Caco-2 (cell line): ENCODE data around the gene ZC3H4. TPM values are rescaled to one million over a fixed set of nuclear protein-coding genes. Genes with fewer than 3 reads are reported as not detected.

Source experiments
- BruUV-seq: library from RNA; stranded (reverse); fragments of 400-500 nt; replicated peaks from 2 replicates; lab custom pipeline; 2021; lab: Mats Ljungman, UMichigan
- CTCF ChIA-PET: fragments of 300-600 bp; sonication (Branson Sonifier 250); formaldehyde crosslinking; loops from one replicate; lab custom pipeline; 2022; ENCODE audit warnings: antibody characterized with exemption; lab: Charles Lee
- POLR2A ChIA-PET: fragments of 300-600 bp; sonication (Branson Sonifier 250); formaldehyde crosslinking; loops from one replicate; lab custom pipeline; 2022; ENCODE audit warnings: antibody characterized with exemption; lab: Charles Lee
- DNase-seq, 2 experiments: peaks; one replicate each; pipeline versions ENCODE4 v3.0.0 to v3.0.0-alpha.2; 2020 to 2022
- H3K27me3 ChIP-seq: replicated peaks from 2 replicates; pipeline ENCODE4 v1.6.0; 2011; ENCODE audit warnings: low read length; ENCODE audit not compliant: control insufficient read depth, insufficient read depth
- H3K36me3 ChIP-seq: 2 replicates; pipeline ENCODE4 v1.5.1; 2011; ENCODE audit warnings: low read length; ENCODE audit not compliant: control insufficient read depth, insufficient read depth
- H3K4me1 ChIP-seq: fragments of 250-450 bp; sonication (Bioruptor Pico); 2 replicates; pipeline ENCODE4 v1.5.1; 2020; ENCODE audit warnings: mild to moderate bottlenecking
- H3K4me3 ChIP-seq: 2 replicates; pipeline ENCODE4 v1.5.1; 2011; ENCODE audit warnings: low read depth, mild to moderate bottlenecking, control low read depth, low read length
- H3K9me3 ChIP-seq: fragments of 250-450 bp; sonication (Bioruptor Pico); 2 replicates; pipeline ENCODE4 v1.5.1; 2020; ENCODE audit warnings: mild to moderate bottlenecking, moderate library complexity
- H3K27ac Mint-ChIP-seq: one replicate; pipeline ENCODE4 v1.8.0; 2022; ENCODE audit warnings: mixed read lengths; ENCODE audit not compliant: unreplicated experiment
- H3K27me3 Mint-ChIP-seq: one replicate; pipeline ENCODE4 v1.8.0; 2022; ENCODE audit warnings: mixed read lengths; ENCODE audit not compliant: insufficient read depth, unreplicated experiment
- H3K36me3 Mint-ChIP-seq: one replicate; pipeline ENCODE4 v1.8.0; 2022; ENCODE audit warnings: mild to moderate bottlenecking, mixed read lengths; ENCODE audit not compliant: insufficient read depth, unreplicated experiment
- H3K4me1 Mint-ChIP-seq: one replicate; pipeline ENCODE4 v1.8.0; 2022; ENCODE audit warnings: low read depth, mixed read lengths; ENCODE audit not compliant: unreplicated experiment
- H3K4me3 Mint-ChIP-seq: one replicate; pipeline ENCODE4 v1.8.0; 2022; ENCODE audit warnings: mild to moderate bottlenecking, moderate library complexity, mixed read lengths; ENCODE audit not compliant: unreplicated experiment
- H3K9me3 Mint-ChIP-seq: one replicate; pipeline ENCODE4 v1.8.0; 2022; ENCODE audit warnings: mixed read lengths; ENCODE audit not compliant: unreplicated experiment
- intact Hi-C: fragments of 100-400 bp; cut with micrococcal nuclease; formaldehyde crosslinking; loops from one replicate; pipeline ENCODE4 v1.10.0; 2022; ENCODE audit not compliant: unreplicated experiment
- total RNA-seq: library from RNA; stranded (reverse); gene quantifications from 2 replicates; pipeline ENCODE4 v1.2.3, GENCODE V29; 2022
- TF ChIP-seq, protein P1 (sequence below), 2 experiments: fragments of 200-600 bp in 1 of 2; IDR thresholded peaks; 1 replicate in 1 of 2; 2 replicates in 1 of 2; pipeline versions ENCODE4 v1.5.1 to v1.8.0; 2011 to 2022; ENCODE audit warnings: antibody characterized with exemption in 1 of 2, control low read depth in 1 of 2, inconsistent platforms in 1 of 2, low read depth in 1 of 2, low read length in 1 of 2, mild to moderate bottlenecking in 1 of 2, moderate library complexity in 1 of 2; ENCODE audit not compliant: insufficient read depth in 1 of 2, severe bottlenecking in 1 of 2, unreplicated experiment in 1 of 2

The ZC3H4 gene
- total RNA-seq, 1 experiment from 2014 or later, result 70.3 TPM

DNA sequence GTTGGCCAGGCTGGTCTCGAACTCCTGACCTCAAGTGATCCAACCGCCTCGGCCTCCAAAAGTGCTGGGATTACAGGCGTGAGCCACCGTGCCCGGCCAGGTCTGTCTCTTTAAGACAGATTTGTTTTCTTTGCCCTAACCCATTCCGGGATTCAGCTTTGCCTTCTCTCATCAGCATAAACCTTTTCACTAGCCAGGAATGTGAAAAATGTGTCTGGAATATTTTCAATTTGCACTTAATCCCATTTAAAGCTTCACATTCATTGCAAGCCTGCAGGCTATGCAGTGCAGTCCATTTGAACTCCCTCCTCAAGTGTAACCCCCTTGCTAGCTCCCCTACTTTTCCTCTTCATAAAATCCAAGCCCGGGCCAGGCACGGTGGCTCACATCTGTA lies 64.3 kb downstream of the ZC3H4 start:
- peaks cover 53% of the 10 kb centered on the region for H3K4me1 Mint-ChIP-seq
- peak overlapping the region; percentile 89 for H3K4me3 Mint-ChIP-seq
- ChIA-PET CTCF (interaction anchor here (0.6 to 0.9 kb wide), 3 partner anchors 13 to 195 kb away, joined by 3 to 4 read pairs (median 3); no protein-coding TSS in a partner anchor), POLR2A (interaction anchor here (0.6 to 1.1 kb wide), 4 partner anchors 9 to 1667 kb away, joined by 3 to 12 read pairs (median 5); no protein-coding TSS in a partner anchor)
- H3K27ac Mint-ChIP-seq, result peak overlapping the region; percentile 83
- H3K36me3 ChIP-seq, result no peaks in the 10 kb centered on the region
- no peak overlapping the region; the same call in 1 of the 2 replicates for H3K4me3 ChIP-seq
- peak in 1 of 2 experiments; percentile 60 for DNase-seq
- H3K4me1 ChIP-seq, result peaks cover 22% of the 10 kb centered on the region
- peaks cover 51% of the 10 kb centered on the region for H3K36me3 Mint-ChIP-seq
- no peaks in the 10 kb centered on the region for H3K27me3 Mint-ChIP-seq
- BruUV-seq, result no TSS peak
- H3K9me3 Mint-ChIP-seq, result peaks cover 9% of the 10 kb centered on the region
- H3K27me3 ChIP-seq, result no peaks in the 10 kb centered on the region
- H3K9me3 ChIP-seq, result no peaks in the 10 kb centered on the region
- intact Hi-C loops, result no loop called here
- TF ChIP-seq, protein P1, sequence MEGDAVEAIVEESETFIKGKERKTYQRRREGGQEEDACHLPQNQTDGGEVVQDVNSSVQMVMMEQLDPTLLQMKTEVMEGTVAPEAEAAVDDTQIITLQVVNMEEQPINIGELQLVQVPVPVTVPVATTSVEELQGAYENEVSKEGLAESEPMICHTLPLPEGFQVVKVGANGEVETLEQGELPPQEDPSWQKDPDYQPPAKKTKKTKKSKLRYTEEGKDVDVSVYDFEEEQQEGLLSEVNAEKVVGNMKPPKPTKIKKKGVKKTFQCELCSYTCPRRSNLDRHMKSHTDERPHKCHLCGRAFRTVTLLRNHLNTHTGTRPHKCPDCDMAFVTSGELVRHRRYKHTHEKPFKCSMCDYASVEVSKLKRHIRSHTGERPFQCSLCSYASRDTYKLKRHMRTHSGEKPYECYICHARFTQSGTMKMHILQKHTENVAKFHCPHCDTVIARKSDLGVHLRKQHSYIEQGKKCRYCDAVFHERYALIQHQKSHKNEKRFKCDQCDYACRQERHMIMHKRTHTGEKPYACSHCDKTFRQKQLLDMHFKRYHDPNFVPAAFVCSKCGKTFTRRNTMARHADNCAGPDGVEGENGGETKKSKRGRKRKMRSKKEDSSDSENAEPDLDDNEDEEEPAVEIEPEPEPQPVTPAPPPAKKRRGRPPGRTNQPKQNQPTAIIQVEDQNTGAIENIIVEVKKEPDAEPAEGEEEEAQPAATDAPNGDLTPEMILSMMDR (IDR thresholded peaks at IDR 0.05; ENCODE audit: insufficient read depth in 1 of 2, low read depth in 1 of 2, low read length in 1 of 2, severe bottlenecking in 1 of 2, unreplicated experiment in 1 of 2), result no peak

DNA sequence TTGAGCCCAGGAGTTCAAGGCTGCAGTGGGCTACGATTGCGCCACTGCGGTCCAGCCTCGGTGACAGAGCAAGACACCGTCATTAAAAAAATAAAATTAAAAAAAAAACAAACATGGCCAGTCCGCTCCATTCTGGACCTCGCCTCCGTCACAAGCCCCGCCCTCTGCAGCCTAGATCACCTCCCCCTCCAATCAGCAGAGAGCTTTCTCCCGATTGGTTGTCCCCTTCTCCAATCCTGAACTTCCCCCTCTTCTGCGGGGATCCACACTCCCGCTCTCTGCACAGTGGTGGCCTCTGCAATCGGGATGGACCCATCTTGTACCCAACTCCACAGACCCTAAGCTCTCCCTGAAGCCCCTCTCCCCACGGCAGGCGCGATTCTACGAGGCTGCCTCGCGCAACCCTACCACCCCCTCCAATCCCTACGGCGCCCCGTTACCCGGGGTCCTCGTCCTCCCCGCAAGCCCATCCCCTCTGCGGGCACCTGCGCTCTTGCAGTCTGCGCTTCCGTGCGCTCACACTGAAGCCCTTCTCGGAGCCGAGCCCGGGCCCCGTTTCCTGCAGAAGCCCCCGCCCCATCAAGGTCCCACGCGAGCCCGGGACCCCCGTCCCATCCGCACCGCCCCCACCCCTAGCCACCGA lies 65.7 kb downstream of the ZC3H4 start:
- H3K36me3 Mint-ChIP-seq, result peaks cover 37% of the 10 kb centered on the region
- no peaks in the 10 kb centered on the region for H3K27me3 Mint-ChIP-seq
- Histone ChIP-seq H3K4me3 (peak overlapping the region; percentile 80), H3K36me3 (no peaks in the 10 kb centered on the region), H3K9me3 (no peaks in the 10 kb centered on the region), H3K27me3 (no peaks in the 10 kb centered on the region), H3K4me1 (peaks cover 22% of the 10 kb centered on the region)
- H3K9me3 Mint-ChIP-seq, result no peaks in the 10 kb centered on the region
- H3K27ac Mint-ChIP-seq, result peak overlapping the region; percentile 83
- POLR2A ChIA-PET, result interaction anchor here (0.5 to 1.5 kb wide), 12 partner anchors 9 to 146 kb away, joined by 3 to 24 read pairs (median 4); partner anchors contain the start of gene ZC3H4
- CTCF ChIA-PET, result interaction anchor here (0.6 to 1.7 kb wide), 6 partner anchors 11 to 196 kb away, joined by 3 to 8 read pairs (median 5); partner anchors contain the start of gene ZC3H4
- TF ChIP-seq, protein P1 (IDR thresholded peaks at IDR 0.05; ENCODE audit: insufficient read depth in 1 of 2, low read depth in 1 of 2, low read length in 1 of 2, severe bottlenecking in 1 of 2, unreplicated experiment in 1 of 2), result no peak
- DNase-seq, result peak; percentile 93 to 94
- intact Hi-C loops, result loop anchor here (1.0 kb wide), 3 partner anchors 10 to 65 kb away; partner anchors contain the start of gene ZC3H4
- peak overlapping the region; percentile 89 for H3K4me3 Mint-ChIP-seq
- BruUV-seq, result no TSS peak
- peaks cover 39% of the 10 kb centered on the region for H3K4me1 Mint-ChIP-seq

DNA sequence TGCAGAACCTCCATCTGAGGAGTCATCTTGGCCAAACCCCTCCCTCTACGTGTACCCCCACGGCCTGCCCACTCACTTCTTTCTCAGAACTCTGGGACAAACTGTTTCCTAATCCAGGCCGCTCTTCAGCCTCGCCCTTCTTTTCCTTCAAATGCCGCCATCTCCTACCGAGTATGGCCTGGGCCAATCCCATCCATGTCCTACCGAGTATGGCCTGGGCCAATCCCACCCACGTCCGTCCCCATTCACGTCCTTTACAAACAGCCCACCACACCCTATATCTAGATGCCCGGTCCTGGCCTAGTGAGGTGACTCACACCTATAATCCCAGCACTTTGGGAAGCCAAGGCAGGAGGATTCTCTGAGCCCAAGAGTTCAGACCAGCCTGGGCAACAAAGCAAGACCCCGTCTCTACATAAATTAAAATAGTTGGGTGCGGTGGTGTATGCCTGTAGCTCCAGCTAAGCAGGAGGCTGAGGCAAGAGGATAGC lies 66.3 kb downstream of the ZC3H4 start:
- Mint-ChIP-seq H3K27me3 (no peaks in the 10 kb centered on the region), H3K4me1 (peaks cover 36% of the 10 kb centered on the region), H3K27ac (peak overlapping the region; percentile 83), H3K36me3 (peaks cover 37% of the 10 kb centered on the region), H3K9me3 (no peaks in the 10 kb centered on the region), H3K4me3 (peak overlapping the region; percentile 89)
- TF ChIP-seq, protein P1 (IDR thresholded peaks at IDR 0.05; ENCODE audit: insufficient read depth in 1 of 2, low read depth in 1 of 2, low read length in 1 of 2, severe bottlenecking in 1 of 2, unreplicated experiment in 1 of 2), result no peak
- H3K27me3 ChIP-seq, result no peaks in the 10 kb centered on the region
- H3K4me1 ChIP-seq, result peaks cover 22% of the 10 kb centered on the region
- H3K36me3 ChIP-seq, result no peaks in the 10 kb centered on the region
- DNase-seq, result no peak
- CTCF ChIA-PET, result interaction anchor here (1.0 to 1.7 kb wide), 5 partner anchors 11 to 197 kb away, joined by 3 to 8 read pairs (median 5); partner anchors contain the start of gene ZC3H4
- BruUV-seq, result no TSS peak
- peak overlapping the region; percentile 80 for H3K4me3 ChIP-seq
- H3K9me3 ChIP-seq, result no peaks in the 10 kb centered on the region
- POLR2A ChIA-PET, result interaction anchor here (0.5 to 1.5 kb wide), 10 partner anchors 9 to 81 kb away, joined by 3 to 24 read pairs (median 4); partner anchors contain the start of gene ZC3H4
- intact Hi-C loops, result no loop called here
